ENCODE data around the gene TBC1D2B.

TBC1D2B gene

DNA sequence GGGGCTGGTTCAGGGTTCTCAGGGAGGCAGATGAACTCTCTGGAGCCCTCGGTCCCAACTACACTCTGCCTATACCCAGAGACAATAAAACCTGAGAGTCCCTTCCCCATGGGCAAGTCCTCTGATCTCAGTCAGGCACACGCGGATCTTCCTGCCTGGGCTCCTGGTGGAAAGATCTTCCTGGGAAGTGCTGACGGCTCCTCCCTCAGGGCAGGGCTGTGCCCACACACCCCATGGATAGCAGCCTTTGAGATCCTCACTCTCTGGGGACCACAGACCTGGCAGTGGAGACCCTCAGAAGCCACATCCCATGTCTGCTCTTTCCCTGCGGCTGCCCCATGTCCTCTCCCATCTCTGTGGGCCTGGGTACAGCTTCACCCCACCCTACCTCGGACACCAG, 25.2 kb upstream of the TBC1D2B start:
- Mint-ChIP-seq H3K9me3 (no peaks in the 10 kb centered on the region), H3K36me3 (no peaks in the 10 kb centered on the region), H3K27me3 (no peaks in the 10 kb centered on the region), H3K4me3 (no peak overlapping the region), H3K4me1 (peaks cover 36% of the 10 kb centered on the region), H3K27ac (peak overlapping the region; percentile 23)

DNA sequence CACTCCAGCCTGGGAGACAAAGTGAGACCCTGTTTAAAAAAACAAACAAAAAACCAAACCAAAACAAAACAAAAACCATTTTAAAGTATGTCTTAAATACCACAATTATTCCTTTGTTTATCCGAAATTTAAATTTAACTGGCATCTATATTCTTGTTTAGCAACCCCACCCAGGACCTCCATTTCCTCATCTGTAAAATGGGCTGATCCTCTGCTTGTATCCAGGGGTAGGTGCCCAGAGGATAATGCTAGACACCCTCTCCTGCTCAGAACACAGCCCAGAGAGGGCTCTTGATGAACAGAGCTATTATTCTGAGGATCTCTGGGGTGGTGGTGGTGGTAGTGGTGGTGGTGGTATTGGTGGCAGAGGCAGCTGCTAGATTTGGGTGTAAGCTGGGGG, 24.7 kb upstream of the TBC1D2B start:
- H3K36me3 Mint-ChIP-seq, result no peaks in the 10 kb centered on the region
- no peaks in the 10 kb centered on the region for H3K9me3 Mint-ChIP-seq
- H3K4me1 Mint-ChIP-seq, result peaks cover 31% of the 10 kb centered on the region
- H3K4me3 Mint-ChIP-seq, result no peak overlapping the region
- H3K27me3 Mint-ChIP-seq, result no peaks in the 10 kb centered on the region
- peak overlapping the region; percentile 23 for H3K27ac Mint-ChIP-seq

DNA sequence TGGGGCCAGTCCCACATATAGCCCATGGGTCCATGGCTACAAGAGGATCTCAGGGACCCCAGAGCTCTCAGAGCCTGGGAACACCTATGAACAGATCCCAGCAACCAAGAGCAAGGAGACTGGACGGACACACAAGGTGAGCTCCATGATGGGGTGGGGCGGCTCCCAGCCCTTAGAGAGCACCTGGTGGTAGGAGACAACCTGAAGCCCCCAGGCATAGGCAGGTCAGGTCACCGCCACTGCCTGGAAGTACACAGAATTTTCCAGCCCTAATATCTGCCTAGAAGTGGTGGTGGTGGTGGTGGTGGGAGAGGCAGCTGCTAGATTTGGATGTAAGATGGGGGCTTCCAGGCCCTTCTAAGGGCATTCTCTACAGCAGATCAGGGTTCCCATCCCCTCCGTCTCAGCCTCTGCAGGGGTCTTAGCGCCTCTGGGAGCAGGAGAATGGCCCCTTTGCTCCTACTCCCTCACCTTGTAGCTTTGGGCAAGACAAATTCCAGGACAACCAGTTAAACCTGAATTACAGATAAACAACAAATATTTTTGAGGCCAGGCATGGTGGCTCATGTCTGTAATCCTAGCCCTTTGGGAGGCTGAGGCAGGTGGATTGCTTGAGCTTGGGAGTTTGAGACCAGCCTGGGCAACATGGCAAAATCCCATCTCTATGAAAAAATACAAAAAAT, 24.1 kb upstream of the TBC1D2B start:
- H3K27ac Mint-ChIP-seq, result no peak overlapping the region
- no peak overlapping the region for H3K4me3 Mint-ChIP-seq
- H3K27me3 Mint-ChIP-seq, result no peaks in the 10 kb centered on the region
- peaks cover 30% of the 10 kb centered on the region for H3K4me1 Mint-ChIP-seq
- H3K36me3 Mint-ChIP-seq, result no peaks in the 10 kb centered on the region
- H3K9me3 Mint-ChIP-seq, result no peaks in the 10 kb centered on the region

DNA sequence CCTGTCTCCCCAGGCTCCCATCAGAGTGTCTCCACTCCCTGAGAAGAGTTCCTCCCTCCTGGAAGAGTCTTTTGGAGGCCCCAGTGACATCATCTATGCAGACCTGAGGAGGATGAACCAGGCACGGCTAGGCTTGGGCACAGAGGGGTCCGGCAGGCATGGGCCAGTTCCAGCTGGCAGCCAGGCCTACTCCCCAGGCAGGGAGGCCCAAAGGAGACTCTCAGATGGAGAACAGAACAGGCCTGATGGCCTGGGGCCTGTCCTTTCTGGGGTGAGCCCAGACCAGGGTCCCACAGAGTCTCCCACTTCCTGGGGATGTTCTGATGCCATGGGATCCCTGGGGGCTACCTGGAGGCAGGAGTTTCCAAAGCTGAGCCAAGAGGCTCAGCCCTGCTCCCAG, 23.4 kb upstream of the TBC1D2B start:
- Mint-ChIP-seq H3K4me3 (no peak overlapping the region), H3K36me3 (no peaks in the 10 kb centered on the region), H3K9me3 (no peaks in the 10 kb centered on the region), H3K27me3 (no peaks in the 10 kb centered on the region), H3K27ac (no peak overlapping the region), H3K4me1 (peaks cover 28% of the 10 kb centered on the region)

DNA sequence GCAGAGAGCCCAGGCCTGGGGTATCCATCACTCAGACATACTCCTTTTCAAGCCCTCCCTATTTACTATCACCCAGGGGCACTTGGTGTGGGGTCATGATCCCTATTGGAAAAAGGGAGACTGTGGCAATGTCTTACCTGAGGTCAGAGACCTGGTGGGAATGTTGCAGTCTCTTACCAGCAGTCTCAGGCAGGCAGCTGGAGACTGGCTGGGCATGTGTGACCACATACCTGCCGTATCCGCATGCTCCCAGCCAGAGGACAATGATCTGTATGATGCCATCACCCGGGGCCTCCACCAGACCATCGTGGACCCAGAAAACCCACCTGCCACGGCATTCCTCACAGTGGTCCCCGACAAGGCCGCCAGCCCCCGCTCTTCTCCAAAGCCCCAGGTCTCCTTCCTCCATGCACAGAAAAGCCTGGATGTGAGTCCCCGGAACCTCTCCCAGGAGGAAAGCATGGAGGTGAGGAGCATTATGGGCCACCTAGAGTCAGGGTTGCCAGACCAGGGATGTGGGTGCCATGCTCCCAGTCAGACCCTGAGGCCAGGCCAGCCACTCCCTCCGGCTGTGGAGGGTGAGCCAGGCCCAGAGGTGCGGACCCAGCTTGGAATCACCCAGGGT, 20.7 kb upstream of the TBC1D2B start:
- no peaks in the 10 kb centered on the region for H3K9me3 Mint-ChIP-seq
- H3K4me3 Mint-ChIP-seq, result no peak overlapping the region
- peaks cover 1% of the 10 kb centered on the region for H3K4me1 Mint-ChIP-seq
- H3K36me3 Mint-ChIP-seq, result no peaks in the 10 kb centered on the region
- no peak overlapping the region for H3K27ac Mint-ChIP-seq
- no peaks in the 10 kb centered on the region for H3K27me3 Mint-ChIP-seq

DNA sequence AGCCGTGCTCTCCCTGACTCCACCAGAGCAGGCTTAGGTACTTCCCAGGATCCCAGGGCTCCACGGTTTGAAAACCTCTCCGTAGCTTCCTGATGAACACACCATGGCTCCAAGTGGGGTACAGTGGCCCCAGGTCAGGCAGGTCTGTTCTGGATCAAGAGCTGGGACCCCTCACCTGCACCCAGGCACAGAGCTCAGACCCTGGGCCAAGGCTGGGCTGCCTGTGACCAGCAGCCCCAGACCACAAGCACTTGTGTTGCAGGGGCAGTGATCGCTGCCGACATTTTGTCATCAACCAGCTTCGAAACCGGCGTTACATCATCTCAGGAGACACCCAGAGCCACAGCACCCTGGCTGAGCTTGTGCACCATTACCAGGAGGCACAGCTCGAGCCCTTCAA, 20.2 kb upstream of the TBC1D2B start:
- H3K27ac Mint-ChIP-seq, result no peak overlapping the region
- H3K36me3 Mint-ChIP-seq, result no peaks in the 10 kb centered on the region
- no peaks in the 10 kb centered on the region for H3K9me3 Mint-ChIP-seq
- no peaks in the 10 kb centered on the region for H3K27me3 Mint-ChIP-seq
- H3K4me1 Mint-ChIP-seq, result no peaks in the 10 kb centered on the region
- H3K4me3 Mint-ChIP-seq, result no peak overlapping the region

DNA sequence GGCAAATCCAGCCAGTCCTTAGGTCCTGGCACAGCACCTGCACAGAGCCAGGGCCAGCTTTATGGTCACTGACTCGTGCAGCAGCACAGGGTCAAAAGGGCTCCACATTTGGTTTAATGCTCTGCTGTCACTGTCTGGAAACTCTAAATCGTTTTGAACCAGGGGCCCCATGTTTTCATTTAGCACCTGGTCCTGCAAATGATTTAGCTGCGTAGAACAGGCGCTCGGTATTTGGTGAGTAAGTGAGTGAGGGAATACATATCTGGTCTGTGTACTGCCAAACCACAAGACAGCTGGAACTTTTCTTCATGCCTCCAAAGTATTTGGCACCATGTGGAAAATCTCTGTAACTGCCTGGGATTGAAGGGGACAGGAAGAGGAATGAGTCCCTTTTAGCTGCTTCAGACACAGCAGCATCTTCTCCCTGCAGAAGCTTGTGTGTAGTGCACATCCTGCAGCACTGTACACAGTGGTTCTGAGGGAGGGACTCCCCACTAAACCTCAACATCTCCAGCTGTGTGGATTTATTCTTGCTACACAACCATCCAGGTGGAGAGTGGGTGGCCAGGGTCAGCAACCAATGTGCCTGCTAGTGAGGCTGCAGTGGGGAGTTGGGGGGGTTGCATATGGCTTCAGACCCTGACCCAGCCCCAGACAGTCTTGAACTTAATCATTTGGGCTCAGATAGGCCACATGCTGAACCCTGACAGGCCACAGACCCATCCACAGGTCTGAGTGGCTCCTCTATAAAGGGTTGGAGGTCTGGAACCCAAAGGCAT, 15.9 kb upstream of the TBC1D2B start:
- Mint-ChIP-seq H3K4me1 (no peaks in the 10 kb centered on the region), H3K4me3 (no peak overlapping the region), H3K27ac (no peak overlapping the region), H3K36me3 (no peaks in the 10 kb centered on the region), H3K9me3 (no peaks in the 10 kb centered on the region), H3K27me3 (no peaks in the 10 kb centered on the region)

DNA sequence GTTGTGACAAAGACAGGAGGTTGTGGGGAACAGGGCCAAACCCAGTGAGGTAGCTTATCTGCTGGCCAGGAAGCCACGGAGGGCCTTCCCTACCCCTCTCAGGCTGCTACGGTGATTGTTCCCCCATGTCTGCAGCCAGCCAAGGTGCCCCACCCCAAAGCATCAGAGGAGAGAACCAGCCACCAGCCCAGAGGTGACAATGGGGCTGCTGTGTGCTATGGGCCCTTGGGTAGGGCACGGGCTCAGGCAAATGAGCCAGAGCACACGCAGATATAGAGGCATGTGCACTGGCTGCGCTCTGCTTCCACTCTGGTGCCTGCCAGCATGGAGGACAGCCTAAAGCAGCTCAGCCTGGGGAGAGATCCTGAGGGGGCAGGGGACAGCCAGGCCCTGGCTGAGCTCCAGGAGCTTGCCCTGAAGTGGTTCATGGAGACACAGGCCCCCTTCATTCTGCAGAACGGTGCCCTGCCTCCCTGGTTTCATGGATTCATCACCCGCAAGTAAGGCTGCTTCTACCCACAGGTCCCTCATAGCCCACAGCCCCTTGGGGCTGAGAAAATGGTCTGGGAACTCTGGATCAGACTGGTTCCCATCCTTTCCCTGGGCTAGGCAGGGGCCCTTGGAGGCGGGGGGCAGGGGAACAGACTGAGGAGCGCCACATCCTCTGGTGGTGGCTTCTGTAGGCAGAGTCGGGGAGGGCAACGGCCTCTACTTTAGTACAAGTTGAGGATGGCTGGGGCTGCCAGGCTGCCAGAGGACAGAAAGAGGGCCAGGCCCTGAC, 14.9 kb upstream of the TBC1D2B start, which contains the start of gene SH2D7:
TSS of gene SH2D7 (plus strand) at position 301 of the 781 bp plus-strand sequence. CDS start at position 325, 24 bp downstream.
- H3K9me3 Mint-ChIP-seq, result no peaks in the 10 kb centered on the region
- H3K36me3 Mint-ChIP-seq, result no peaks in the 10 kb centered on the region
- no peaks in the 10 kb centered on the region for H3K27me3 Mint-ChIP-seq
- H3K27ac Mint-ChIP-seq, result peak within 1 kb of the TSS; percentile 9
- H3K4me1 Mint-ChIP-seq, result no peaks in the 10 kb centered on the region
- H3K4me3 Mint-ChIP-seq, result no peak within 1 kb of the TSS

DNA sequence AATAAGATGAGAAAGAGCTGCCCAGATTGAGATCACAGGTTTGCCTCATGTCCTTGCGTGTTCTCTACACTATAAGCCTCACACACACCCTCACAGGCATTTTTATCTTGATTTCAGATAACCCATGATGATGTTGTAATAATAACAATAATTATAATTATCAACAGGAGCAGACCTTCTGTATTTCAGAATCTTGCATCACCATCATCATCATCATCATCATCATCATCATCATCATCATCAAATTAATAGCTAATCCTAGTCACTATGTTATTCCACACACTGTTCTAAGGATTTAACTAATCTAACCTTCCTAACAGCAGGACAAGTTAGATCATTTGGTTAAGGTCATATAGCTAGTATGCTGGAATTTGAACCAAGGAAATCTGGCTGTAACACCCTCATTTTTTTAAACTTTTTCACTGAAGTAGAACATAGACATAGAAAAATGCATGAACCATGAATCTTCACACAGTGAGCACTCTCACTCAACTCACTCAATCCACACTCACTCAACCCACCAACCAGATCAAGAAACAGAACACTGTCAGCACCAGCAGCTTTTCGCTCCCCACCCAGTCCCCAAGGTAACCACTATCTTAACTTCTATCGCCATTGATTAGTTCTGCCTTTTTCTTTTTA, 13.0 kb upstream of the TBC1D2B start:
- Mint-ChIP-seq H3K4me3 (no peak overlapping the region), H3K9me3 (no peaks in the 10 kb centered on the region), H3K4me1 (no peaks in the 10 kb centered on the region), H3K27me3 (no peaks in the 10 kb centered on the region), H3K27ac (peak overlapping the region; percentile 15), H3K36me3 (no peaks in the 10 kb centered on the region)

DNA sequence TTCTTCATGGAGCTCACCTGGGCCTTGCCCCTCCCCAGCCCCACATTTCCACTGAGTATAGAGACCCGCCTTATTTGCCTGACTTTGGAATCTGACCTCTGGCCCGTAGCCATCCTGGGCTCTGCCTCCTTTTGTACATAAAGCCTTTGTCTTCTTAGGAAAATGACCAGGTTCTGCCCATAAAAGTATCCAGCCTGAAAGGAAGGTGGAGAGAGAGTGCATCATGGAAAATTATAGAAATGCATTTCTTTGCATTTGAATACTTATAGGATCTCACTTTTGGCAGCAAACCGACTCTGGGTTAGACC, 11.2 kb upstream of the TBC1D2B start:
- no peaks in the 10 kb centered on the region for H3K27me3 Mint-ChIP-seq
- no peak overlapping the region for H3K4me3 Mint-ChIP-seq
- no peaks in the 10 kb centered on the region for H3K36me3 Mint-ChIP-seq
- no peak overlapping the region for H3K27ac Mint-ChIP-seq
- no peaks in the 10 kb centered on the region for H3K4me1 Mint-ChIP-seq
- H3K9me3 Mint-ChIP-seq, result no peaks in the 10 kb centered on the region

DNA sequence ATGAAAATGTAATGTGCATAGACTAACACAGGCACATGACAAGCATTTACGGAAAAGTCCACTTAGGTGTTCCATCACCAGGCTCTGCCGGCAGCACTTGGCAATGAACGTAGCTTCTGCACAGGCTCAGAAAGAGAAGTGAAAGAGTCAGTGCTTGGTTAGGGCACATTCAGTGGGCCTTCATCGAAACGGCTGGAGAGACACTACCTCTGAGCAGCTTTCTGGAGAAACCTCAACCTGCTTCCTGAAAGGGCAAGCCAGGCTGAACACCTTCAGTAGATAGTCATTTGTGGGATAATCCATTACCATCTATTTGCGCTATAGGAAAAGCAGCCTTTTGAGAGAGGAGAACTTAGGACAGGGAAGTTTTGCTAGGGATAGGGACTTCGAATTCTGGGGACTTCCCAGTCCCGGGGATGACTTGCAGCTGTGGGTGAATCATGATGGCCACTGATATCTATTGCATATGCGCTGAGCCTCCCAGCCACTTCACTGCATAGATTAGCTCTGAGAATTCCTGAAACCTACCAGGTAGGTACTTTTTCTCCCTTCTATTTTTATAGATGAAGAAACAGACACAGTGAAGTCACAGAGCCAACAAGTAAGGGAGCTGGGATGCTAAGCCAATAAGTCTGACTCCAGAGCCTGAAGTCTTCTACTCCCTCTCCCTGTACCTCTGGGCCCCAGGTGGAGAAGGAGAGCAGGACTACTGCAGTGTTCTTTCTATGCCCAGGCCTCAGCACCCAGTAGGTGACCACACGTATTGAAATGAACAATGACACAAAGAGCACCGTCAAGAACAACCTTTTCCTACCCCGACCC, 10.7 kb upstream of the TBC1D2B start:
- Mint-ChIP-seq H3K4me3 (no peak overlapping the region), H3K9me3 (no peaks in the 10 kb centered on the region), H3K27ac (no peak overlapping the region), H3K36me3 (no peaks in the 10 kb centered on the region), H3K27me3 (no peaks in the 10 kb centered on the region), H3K4me1 (no peaks in the 10 kb centered on the region)

DNA sequence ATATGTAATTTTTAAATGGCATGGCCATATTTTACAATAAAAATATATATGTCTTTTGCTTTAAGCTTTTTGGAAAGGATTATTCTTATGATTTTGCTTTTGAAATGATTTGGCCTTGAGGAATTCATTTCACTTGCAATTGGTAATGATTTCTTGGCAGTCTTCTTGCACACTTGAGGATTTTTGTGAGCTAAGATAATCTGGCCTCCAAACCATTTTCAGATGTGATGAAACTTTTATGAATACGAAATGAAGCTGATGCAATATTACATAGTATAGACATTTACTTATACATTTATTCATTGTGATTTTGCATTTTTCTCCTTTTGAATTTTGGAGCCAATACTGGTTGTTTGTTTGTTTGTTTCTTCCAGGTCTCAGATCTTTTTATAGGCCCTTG, 8.4 kb upstream of the TBC1D2B start:
- H3K4me3 Mint-ChIP-seq, result no peak overlapping the region
- H3K4me1 Mint-ChIP-seq, result no peaks in the 10 kb centered on the region
- H3K9me3 Mint-ChIP-seq, result no peaks in the 10 kb centered on the region
- H3K27me3 Mint-ChIP-seq, result no peaks in the 10 kb centered on the region
- no peak overlapping the region for H3K27ac Mint-ChIP-seq
- no peaks in the 10 kb centered on the region for H3K36me3 Mint-ChIP-seq

DNA sequence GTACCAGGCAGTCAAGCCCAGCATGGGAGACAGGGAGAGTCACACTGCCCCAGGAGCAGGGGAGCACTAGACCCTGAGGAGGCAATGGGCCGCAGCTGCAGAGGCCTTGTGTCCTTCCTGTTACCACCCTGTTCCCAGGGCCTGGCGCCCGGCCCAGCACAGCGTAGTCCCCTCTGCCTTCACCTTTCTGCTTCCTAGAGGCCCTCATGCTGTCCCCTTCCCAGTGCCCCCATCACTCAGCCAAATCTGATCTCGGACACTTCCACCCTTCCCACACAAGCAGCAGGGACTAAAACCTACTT, 6.9 kb upstream of the TBC1D2B start:
- Mint-ChIP-seq H3K27me3 (no peaks in the 10 kb centered on the region), H3K4me3 (no peak overlapping the region), H3K36me3 (no peaks in the 10 kb centered on the region), H3K4me1 (no peaks in the 10 kb centered on the region), H3K9me3 (no peaks in the 10 kb centered on the region), H3K27ac (peak overlapping the region; percentile 76)

DNA sequence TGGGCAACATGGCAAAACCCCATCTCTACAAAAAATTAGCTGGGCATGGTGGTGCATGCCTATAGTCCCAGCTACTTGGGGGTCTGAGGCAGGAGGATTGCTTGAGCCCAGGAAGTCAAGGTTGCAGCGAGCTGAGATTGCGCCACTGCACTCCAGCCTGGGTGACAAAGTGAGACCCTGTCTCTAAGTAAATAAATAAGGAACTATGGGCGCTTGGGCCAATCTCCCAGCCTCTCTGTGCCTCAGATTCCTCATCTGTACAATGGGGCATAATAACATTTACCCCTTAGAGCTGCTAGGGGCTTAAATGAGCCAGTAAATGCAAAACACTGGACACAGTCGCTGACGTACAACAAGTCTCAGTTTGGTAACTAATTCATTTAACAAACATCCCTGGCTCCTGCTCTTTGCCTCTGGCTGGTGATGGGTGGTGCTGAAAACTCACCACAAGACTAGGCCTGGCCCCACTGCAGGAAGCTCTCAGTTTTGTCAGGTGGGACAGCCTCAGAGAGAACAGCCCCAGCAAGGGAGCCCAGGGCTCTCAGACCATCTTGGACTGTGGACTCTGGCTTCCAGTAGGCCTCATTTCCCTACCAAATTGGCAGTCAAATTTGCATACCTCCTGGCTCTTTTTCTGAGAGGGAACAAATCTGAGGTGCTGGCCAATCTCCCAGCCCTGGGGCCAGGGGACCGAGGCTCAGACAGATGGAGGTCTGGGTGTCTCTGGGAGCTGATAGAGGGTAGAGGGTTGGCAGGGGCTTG, 6.4 kb upstream of the TBC1D2B start:
- H3K27me3 Mint-ChIP-seq, result no peaks in the 10 kb centered on the region
- peaks cover 2% of the 10 kb centered on the region for H3K4me1 Mint-ChIP-seq
- no peak overlapping the region for H3K4me3 Mint-ChIP-seq
- no peaks in the 10 kb centered on the region for H3K9me3 Mint-ChIP-seq
- H3K27ac Mint-ChIP-seq, result no peak overlapping the region
- no peaks in the 10 kb centered on the region for H3K36me3 Mint-ChIP-seq
